Right renal cortex interstitium (tissue), 3 donors: Measurements from ENCODE around the gene HOXA1. TPM values are rescaled to one million over a fixed set of nuclear protein-coding genes. Genes with fewer than 3 reads are reported as not detected.

Experiments used
- DNase-seq, 3 donors: peaks; one replicate each; pipeline ENCODE4 v3.0.0-alpha.2; 2013; ENCODE audit warnings: low read depth in 3 of 3, low spot score in 2 of 3
- polyA plus RNA-seq, 3 donors: library from polyadenylated mRNA; unstranded; fragments of 120-200 nt; gene quantifications; one replicate each; pipeline ENCODE4 v1.2.1, GENCODE V29; 2013; ENCODE audit not compliant: insufficient read length in 3 of 3

HOXA1 gene
- polyA plus RNA-seq, 3 donors: 2.3 to 2.5 (median 2.4) TPM

- no peak for DNase-seq
Measured at GRCh38 chr7:27106901-27107240, 11.1 kb upstream of the HOXA1 start.

- DNase-seq: no peak
Measured at GRCh38 chr7:27106181-27106900, 10.5 kb upstream of the HOXA1 start.

GRCh38 chr7:27105301-27106031 lies 9.7 kb upstream of the HOXA1 start:
- no peak for DNase-seq

- peak; percentile 71 to 78 (median 73) for DNase-seq
Measured at GRCh38 chr7:27104341-27105058, 8.7 kb upstream of the HOXA1 start.

GRCh38 chr7:27103489-27104226 lies 7.9 kb upstream of the HOXA1 start:
- DNase-seq: peak; percentile 31 to 40 (median 39)

- peak; percentile 62 to 64 (median 62) for DNase-seq
Measured at GRCh38 chr7:27102581-27103442, 7.0 kb upstream of the HOXA1 start, which contains the start of gene HOXA2. TSS of gene HOXA2 (minus strand) at chr7:27102683. CDS start at chr7:27102500, 183 bp downstream.

- DNase-seq: peak in 1 of 3 donors; percentile 32
Measured at GRCh38 chr7:27101957-27102580, 6.3 kb upstream of the HOXA1 start.

- peak; percentile 70 to 80 (median 72) for DNase-seq
Measured at GRCh38 chr7:27101171-27101956, 5.6 kb upstream of the HOXA1 start.

GRCh38 chr7:27100694-27101170 lies 4.9 kb upstream of the HOXA1 start:
- DNase-seq: peak in 2 of 3 donors; percentile 19 to 48

- DNase-seq: peak in 1 of 3 donors; percentile 29
Measured at GRCh38 chr7:27099453-27100370, 3.9 kb upstream of the HOXA1 start.

GRCh38 chr7:27098578-27099451 lies 3.0 kb upstream of the HOXA1 start:
- DNase-seq: peak; percentile 78 to 89 (median 83)

GRCh38 chr7:27097686-27098577 lies 2.1 kb upstream of the HOXA1 start:
- DNase-seq: no peak

GRCh38 chr7:27096768-27097514 lies 1.1 kb upstream of the HOXA1 start:
- DNase-seq: peak; percentile 23 to 46 (median 37)

- no peak for DNase-seq
Measured at GRCh38 chr7:27095050-27095896, 527 bp downstream of the HOXA1 start.
